Gastrocnemius medialis (tissue), 4 donors: ENCODE data around the gene DMXL2. TPM values are rescaled to one million over a fixed set of nuclear protein-coding genes. Genes with fewer than 3 reads are reported as not detected.
"Not testable (repeated sequence)": the region's sequence is repeated elsewhere in the genome, so short reads cannot be mapped to it uniquely, and the experiment has no call there.

Experiments
- ATAC-seq, 2 donors: fragments of 150-250 bp; one replicate each; pipeline ENCODE4 v1.9.1; 2016
- DNase-seq, 2 donors: peaks; one replicate each; pipeline ENCODE4 v3.0.0-alpha.2; 2019
- H3K27ac ChIP-seq, 4 donors: fragments of 200-600 bp; sonication (generic); 1 replicate in 1 of 4; 2 replicates in 3 of 4; pipeline ENCODE4 v1.5.1; 2016 to 2018; ENCODE audit warnings: mild to moderate bottlenecking in 2 of 4, moderate library complexity in 1 of 4
- H3K27me3 ChIP-seq, 3 donors: fragments of 200-600 bp; sonication (generic) in 2 of 3; 1 replicate in 1 of 3; 2 replicates in 2 of 3; pipeline versions ENCODE4 v1.5.1 to v1.6.0; 2016 to 2019; ENCODE audit warnings: mild to moderate bottlenecking in 1 of 3, moderate library complexity in 1 of 3
- H3K36me3 ChIP-seq, 2 donors: fragments of 200-600 bp; sonication (generic) in 1 of 2; one replicate each; pipeline ENCODE4 v1.5.1; 2017 to 2018
- H3K4me1 ChIP-seq, 2 donors: fragments of 200-600 bp; sonication (generic) in 1 of 2; one replicate each; pipeline ENCODE4 v1.5.1; 2016 to 2017; ENCODE audit warnings: mild to moderate bottlenecking in 2 of 2
- H3K4me3 ChIP-seq, 4 donors: fragments of 200-600 bp; sonication (generic) in 3 of 4; 1 replicate in 1 of 4; 2 replicates in 3 of 4; pipeline ENCODE4 v1.5.1; 2016 to 2019; ENCODE audit warnings: mild to moderate bottlenecking in 2 of 4
- H3K9me3 ChIP-seq, 3 donors: fragments of 200-600 bp; sonication (generic) in 2 of 3; 1 replicate in 1 of 3; 2 replicates in 2 of 3; pipeline ENCODE4 v1.5.1; 2016 to 2019
- CTCF ChIP-seq, 5 experiments: fragments of 450-650 bp in 3 of 5; fragments of 200-600 bp in 2 of 5; sonication (generic) in 2 of 5; IDR thresholded peaks in 4 of 5; conservative IDR thresholded peaks in 1 of 5; 1 replicate in 4 of 5; 2 replicates in 1 of 5; pipeline ENCODE4 v1.5.1; 2016 to 2019; ENCODE audit warnings: antibody characterized with exemption in 5 of 5, mild to moderate bottlenecking in 3 of 5, moderate library complexity in 3 of 5
- POLR2A ChIP-seq, 2 donors: fragments of 450-650 bp; IDR thresholded peaks; one replicate each; pipeline ENCODE4 v1.6.1; 2017; ENCODE audit warnings: antibody characterized with exemption in 2 of 2, mild to moderate bottlenecking in 2 of 2, moderate library complexity in 2 of 2
- in situ Hi-C, 4 donors: fragments of 200-750 bp; cut with MboI; loops; one replicate each; pipeline versions ENCODE4 v1.15.0 to v1.8.0; 2017; ENCODE audit warnings: low sequenced_read_pairs in 4 of 4
- intact Hi-C: fragments of 100-400 bp; cut with DNase I; formaldehyde crosslinking; loops from one replicate; pipeline ENCODE4 v1.15.1; 2023; ENCODE audit warnings: low total_unique reads
- total RNA-seq, 4 donors: library from RNA; depleted of rRNA; stranded (reverse); fragments of >200 nt; gene quantifications; one replicate each; pipeline versions ENCODE4 v1.1.0 to v1.2.3, GENCODE V29; 2016

Gene DMXL2
- total RNA-seq, 4 donors from 2014 or later: 2.5 to 4.1 (median 3.0) TPM

GRCh38 chr15:51620122-51620521 lies 2.4 kb downstream of the DMXL2 start:
- Histone ChIP-seq H3K36me3 (no peaks in the 10 kb centered on the region), H3K9me3 (no peaks in the 10 kb centered on the region), H3K27ac (no peak overlapping the region), H3K4me1 (peaks cover 8 to 16% of the 10 kb centered on the region in 2 donors), H3K27me3 (no peaks in the 10 kb centered on the region), H3K4me3 (no peak overlapping the region)
- DNase-seq: no peak
- intact Hi-C loops: no loop called here
- in situ Hi-C loops: no loop called here
- ATAC-seq: no peak
- TF ChIP-seq CTCF (IDR thresholded peaks at IDR 0.05 in 4 of 5, conservative IDR thresholded peaks at IDR 0.05 in 1 of 5): no peak
- TF ChIP-seq POLR2A (IDR thresholded peaks at IDR 0.05): no peak

GRCh38 chr15:51619331-51620035 lies 3.1 kb downstream of the DMXL2 start:
- TF ChIP-seq POLR2A (IDR thresholded peaks at IDR 0.05) (no peak), CTCF (IDR thresholded peaks at IDR 0.05 in 4 of 5, conservative IDR thresholded peaks at IDR 0.05 in 1 of 5) (no peak)
- H3K27me3 ChIP-seq: no peaks in the 10 kb centered on the region
- H3K4me1 ChIP-seq: peaks cover 8 to 16% of the 10 kb centered on the region in 2 donors
- no peak overlapping the region for H3K4me3 ChIP-seq
- ATAC-seq (no peak), DNase-seq (no peak)
- in situ Hi-C loops: no loop called here
- no peak overlapping the region for H3K27ac ChIP-seq
- intact Hi-C loops: no loop called here
- no peaks in the 10 kb centered on the region for H3K36me3 ChIP-seq
- H3K9me3 ChIP-seq: no peaks in the 10 kb centered on the region

GRCh38 chr15:51617886-51618285 lies 4.7 kb downstream of the DMXL2 start:
- Histone ChIP-seq H3K4me1 (peaks cover 8 to 12% of the 10 kb centered on the region in 2 donors), H3K9me3 (no peaks in the 10 kb centered on the region), H3K27ac (no peak overlapping the region), H3K27me3 (no peaks in the 10 kb centered on the region), H3K4me3 (no peak overlapping the region), H3K36me3 (no peaks in the 10 kb centered on the region)
- ATAC-seq: no peak
- TF ChIP-seq CTCF (IDR thresholded peaks at IDR 0.05 in 4 of 5, conservative IDR thresholded peaks at IDR 0.05 in 1 of 5) (no peak), POLR2A (IDR thresholded peaks at IDR 0.05) (no peak)
- intact Hi-C loops: no loop called here
- DNase-seq: no peak
- in situ Hi-C loops: no loop called here

- no peaks in the 10 kb centered on the region for H3K36me3 ChIP-seq
- H3K4me1 ChIP-seq: no peaks in the 10 kb centered on the region
- in situ Hi-C loops (no loop called here), intact Hi-C loops (no loop called here)
- no peaks in the 10 kb centered on the region for H3K9me3 ChIP-seq
- no peak overlapping the region for H3K4me3 ChIP-seq
- DNase-seq: no peak
- no peak overlapping the region for H3K27ac ChIP-seq
- TF ChIP-seq POLR2A (IDR thresholded peaks at IDR 0.05) (no peak), CTCF (IDR thresholded peaks at IDR 0.05 in 4 of 5, conservative IDR thresholded peaks at IDR 0.05 in 1 of 5) (no peak)
- no peak for ATAC-seq
- H3K27me3 ChIP-seq: no peaks in the 10 kb centered on the region
Measured at GRCh38 chr15:51613951-51614350, 8.6 kb downstream of the DMXL2 start.

GRCh38 chr15:51612669-51613068 lies 9.9 kb downstream of the DMXL2 start:
- DNase-seq, H3K27me3 ChIP-seq, intact Hi-C loops, H3K4me3 ChIP-seq, H3K9me3 ChIP-seq, in situ Hi-C loops, H3K4me1 ChIP-seq, ATAC-seq, H3K27ac ChIP-seq, H3K36me3 ChIP-seq: not testable (repeated sequence)

- H3K27me3 ChIP-seq, H3K4me3 ChIP-seq, intact Hi-C loops, ATAC-seq, H3K9me3 ChIP-seq, DNase-seq, H3K27ac ChIP-seq, in situ Hi-C loops, H3K4me1 ChIP-seq, H3K36me3 ChIP-seq: not testable (repeated sequence)
Measured at GRCh38 chr15:51603462-51603948, 19.1 kb downstream of the DMXL2 start.
